HG03159 (cell line): Measurements from ENCODE around the gene RHBDL1.
"Not testable (repeated sequence)": the region's sequence is repeated elsewhere in the genome, so short reads cannot be mapped to it uniquely, and the experiment has no call there.

Source experiments
- ATAC-seq: cut with Tn5 transposase; IDR thresholded peaks from one replicate; pipeline ENCODE4 v1.9.1; 2021; ENCODE audit warnings: mild to moderate bottlenecking, moderate library complexity; ENCODE audit not compliant: unreplicated experiment

The RHBDL1 gene

GRCh38 chr16:704047-704446 lies 28.6 kb downstream of the RHBDL1 start:
- ATAC-seq, result no peak

GRCh38 chr16:704552-705380 lies 29.3 kb downstream of the RHBDL1 start:
- ATAC-seq, result no peak

GRCh38 chr16:705431-706188 lies 30.1 kb downstream of the RHBDL1 start, which contains the start of gene FBXL16:
Gene FBXL16, minus strand, starts transcription at chr16:705801. Its CDS starts 8,396 bp downstream, at chr16:697405.
- no peak for ATAC-seq

- no peak for ATAC-seq
Observed at GRCh38 chr16:706189-707061, 31.0 kb downstream of the RHBDL1 start.

GRCh38 chr16:707062-707538 lies 31.6 kb downstream of the RHBDL1 start:
- no peak for ATAC-seq

GRCh38 chr16:708019-708418 lies 32.5 kb downstream of the RHBDL1 start:
- ATAC-seq, result no peak

GRCh38 chr16:708959-709358 lies 33.5 kb downstream of the RHBDL1 start:
- ATAC-seq, result no peak

- ATAC-seq, result no peak
Observed at GRCh38 chr16:709566-710499, 34.4 kb downstream of the RHBDL1 start.

GRCh38 chr16:710500-711075 lies 35.1 kb downstream of the RHBDL1 start:
- ATAC-seq, result no peak

- no peak for ATAC-seq
Observed at GRCh38 chr16:711084-711483, 35.6 kb downstream of the RHBDL1 start.

GRCh38 chr16:711548-712320 lies 36.3 kb downstream of the RHBDL1 start:
- ATAC-seq, result no peak

GRCh38 chr16:712740-713250 lies 37.3 kb downstream of the RHBDL1 start:
- not testable (repeated sequence) for ATAC-seq

GRCh38 chr16:714079-714478 lies 38.6 kb downstream of the RHBDL1 start:
- no peak for ATAC-seq

- no peak for ATAC-seq
Observed at GRCh38 chr16:714558-715476, 39.3 kb downstream of the RHBDL1 start, which contains the start of gene METRN. Gene METRN, plus strand, starts transcription at chr16:715118. Its CDS starts 172 bp downstream, at chr16:715290.

- no peak for ATAC-seq
Observed at GRCh38 chr16:715477-716199, 40.2 kb downstream of the RHBDL1 start.

- ATAC-seq, result no peak
Observed at GRCh38 chr16:716200-716568, 40.7 kb downstream of the RHBDL1 start.
